GM12801 (cell line): ENCODE data around the gene SLC22A31.

Experiments
- CTCF ChIP-seq: IDR thresholded peaks from one replicate; pipeline ENCODE4 v1.5.1; 2011; ENCODE audit warnings: control low read depth; ENCODE audit not compliant: insufficient read length; ENCODE audit errors: extremely low read depth

SLC22A31 gene

GRCh38 chr16:89173174-89173921, 27.0 kb downstream of the SLC22A31 start:
- TF ChIP-seq CTCF: no peak

- no peak for TF ChIP-seq CTCF
These were observed 27.7 kb downstream of the SLC22A31 start for GRCh38 chr16:89172528-89173173.

- TF ChIP-seq CTCF: no peak
These were observed 28.2 kb downstream of the SLC22A31 start for GRCh38 chr16:89172171-89172527.

GRCh38 chr16:89171216-89172170, 28.8 kb downstream of the SLC22A31 start, which contains the start of gene CDH15:
Gene CDH15 (plus strand): TSS chr16:89171748. CDS start chr16:89171832, 84 bp downstream.
- no peak for TF ChIP-seq CTCF

GRCh38 chr16:89170346-89171215, 29.8 kb downstream of the SLC22A31 start:
- TF ChIP-seq CTCF: no peak

GRCh38 chr16:89169778-89170177, 30.6 kb downstream of the SLC22A31 start:
- TF ChIP-seq CTCF: no peak
